Jurkat, Clone E6-1 (cell line): ENCODE data around the gene IGF1.

Experiments used
- DNase-seq: peaks from one replicate; pipeline ENCODE4 v3.0.0-alpha.2; 2011; ENCODE audit warnings: low read depth, low spot score
- H3K4me3 ChIP-seq: 2 replicates; pipeline ENCODE4 v1.5.1; 2011; ENCODE audit warnings: mild to moderate bottlenecking, low read length, control low read depth, moderate library complexity

The IGF1 gene

GRCh38 chr12:102501773-102502172 is 21.4 kb upstream of the IGF1 start:
- DNase-seq = no peak
- no peak overlapping the region for H3K4me3 ChIP-seq

DNA sequence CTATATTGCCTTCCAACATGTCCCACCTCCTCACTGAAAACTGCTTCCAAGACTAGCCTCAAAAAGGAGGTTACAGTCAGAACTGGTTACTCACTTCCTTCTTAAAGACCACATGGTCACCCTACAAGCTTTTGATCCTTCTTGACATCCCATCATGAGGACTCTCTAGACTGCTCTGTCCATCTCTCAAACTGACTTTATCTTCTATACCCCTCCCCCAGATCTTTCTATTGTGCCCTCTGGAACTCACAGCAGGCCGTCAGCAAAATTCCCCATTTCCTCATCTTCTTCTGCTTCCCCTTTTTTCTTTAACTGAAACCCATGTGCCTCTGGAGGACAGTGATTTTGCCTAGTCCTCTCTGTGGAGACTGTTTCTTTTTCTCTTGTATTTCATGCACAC is 18.1 kb upstream of the IGF1 start:
- no peak for DNase-seq
- H3K4me3 ChIP-seq = no peak overlapping the region

GRCh38 chr12:102497743-102498142 is 17.4 kb upstream of the IGF1 start:
- H3K4me3 ChIP-seq = no peak overlapping the region
- no peak for DNase-seq

- DNase-seq = no peak
- H3K4me3 ChIP-seq = no peak overlapping the region
Observed at GRCh38 chr12:102496591-102496990, 16.2 kb upstream of the IGF1 start.

- DNase-seq = no peak
Observed at GRCh38 chr12:102487226-102487625, 6.9 kb upstream of the IGF1 start.

GRCh38 chr12:102486153-102486552 is 5.8 kb upstream of the IGF1 start:
- H3K4me3 ChIP-seq = no peak overlapping the region
- no peak for DNase-seq

More at GRCh38 chr12:102487226-102487625, 6.9 kb upstream of the IGF1 start:
- H3K4me3 ChIP-seq = no peak overlapping the region

DNA sequence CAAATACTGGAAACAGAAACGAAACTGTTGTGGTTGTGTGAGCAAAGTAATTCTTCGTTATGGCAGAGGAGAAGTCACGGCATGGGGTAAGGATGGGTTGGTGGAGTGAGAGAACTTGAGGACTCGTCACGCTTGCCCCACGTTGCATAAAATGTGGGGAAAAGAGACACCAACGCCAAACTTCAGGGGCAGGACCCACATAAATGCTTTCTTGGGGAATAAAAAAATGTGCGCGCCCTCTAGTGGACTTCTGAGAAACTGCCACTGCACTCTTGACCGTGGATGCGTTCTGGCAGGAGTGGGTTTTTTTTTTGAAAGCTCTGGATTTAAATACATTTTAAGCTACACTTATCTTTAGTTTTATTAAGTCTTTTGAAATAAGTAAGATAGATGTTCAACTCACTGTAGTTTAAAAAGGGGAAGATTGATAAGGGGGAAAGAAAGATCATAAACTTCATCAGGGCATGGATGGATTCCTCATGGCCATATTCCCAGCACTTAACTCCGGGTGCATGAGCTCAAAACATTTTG is 4.1 kb upstream of the IGF1 start:
- DNase-seq = peak; percentile 39
- no peak overlapping the region for H3K4me3 ChIP-seq

GRCh38 chr12:102484017-102484416 is 3.7 kb upstream of the IGF1 start:
- DNase-seq = no peak
- no peak overlapping the region for H3K4me3 ChIP-seq

DNA sequence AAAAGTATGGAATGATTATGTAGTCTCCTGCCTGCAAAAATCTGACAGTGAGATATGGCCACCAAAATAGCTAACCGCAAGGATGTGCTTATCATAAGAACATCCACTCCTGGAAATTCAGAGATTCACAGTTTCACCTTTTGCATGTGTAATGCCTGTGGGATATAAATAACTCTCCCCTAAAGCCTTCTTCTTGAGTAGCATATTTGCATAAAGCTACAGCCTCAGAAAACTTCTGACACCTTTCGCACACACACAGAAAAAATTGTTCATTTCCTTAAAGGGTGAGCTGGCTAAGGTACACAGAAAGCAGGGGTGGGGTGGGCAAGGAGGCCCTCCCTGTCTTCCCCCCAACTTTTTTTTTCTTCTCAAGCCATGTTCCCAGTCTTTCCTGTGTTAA is 3.1 kb upstream of the IGF1 start:
- H3K4me3 ChIP-seq = no peak overlapping the region
- DNase-seq = no peak

- no peak for DNase-seq
- no peak overlapping the region for H3K4me3 ChIP-seq
Observed at GRCh38 chr12:102481705-102482425, 1.5 kb upstream of the IGF1 start.

GRCh38 chr12:102479939-102480338 is 424 bp downstream of the IGF1 start:
- no peak overlapping the region for H3K4me3 ChIP-seq
- DNase-seq = no peak

- no peak for DNase-seq
- no peak overlapping the region for H3K4me3 ChIP-seq
Observed at GRCh38 chr12:102479099-102479885, 1.1 kb downstream of the IGF1 start.

DNA sequence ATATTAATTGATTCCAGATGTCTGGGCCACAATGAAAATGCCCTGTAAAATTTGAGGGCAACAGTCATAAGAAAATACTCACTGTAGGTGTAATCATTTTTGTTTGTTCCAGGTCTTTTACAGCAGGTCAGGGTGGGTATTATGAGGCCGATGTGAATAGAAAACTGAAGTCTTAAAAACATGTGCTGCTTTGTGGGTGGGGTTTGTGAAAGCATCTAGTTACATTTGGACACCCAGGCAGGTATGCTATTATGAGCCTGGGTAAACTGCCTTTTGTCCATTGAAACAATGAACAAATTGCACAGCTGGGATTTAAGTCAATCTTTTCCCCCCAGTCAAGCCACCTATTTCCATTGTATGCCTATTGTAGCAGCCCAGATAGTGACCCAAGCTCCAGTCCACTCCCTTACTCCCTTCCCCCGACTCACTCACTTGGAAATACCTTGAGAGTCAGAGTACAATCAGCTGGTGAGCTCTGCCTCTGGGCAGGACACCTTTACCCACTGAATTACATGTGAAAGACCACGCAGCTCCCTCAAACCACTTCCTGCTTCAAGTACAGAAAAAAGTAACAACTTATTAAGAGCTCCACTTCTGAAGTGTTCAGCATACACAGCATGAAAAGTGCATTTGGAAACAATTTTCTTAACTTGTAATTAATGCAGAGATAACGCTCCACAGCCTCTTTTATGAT is 1.8 kb downstream of the IGF1 start:
- peak; percentile 86 for DNase-seq
- H3K4me3 ChIP-seq = no peak overlapping the region

- no peak overlapping the region for H3K4me3 ChIP-seq
- DNase-seq = no peak
Observed at GRCh38 chr12:102475355-102475754, 5.0 kb downstream of the IGF1 start.

- no peak overlapping the region for H3K4me3 ChIP-seq
- no peak for DNase-seq
Observed at GRCh38 chr12:102474438-102475064, 5.8 kb downstream of the IGF1 start.

GRCh38 chr12:102472496-102472895 is 7.9 kb downstream of the IGF1 start:
- H3K4me3 ChIP-seq = no peak overlapping the region
- DNase-seq = no peak

- H3K4me3 ChIP-seq = no peak overlapping the region
- no peak for DNase-seq
Observed at GRCh38 chr12:102471556-102471955, 8.8 kb downstream of the IGF1 start.

GRCh38 chr12:102470945-102471344 is 9.4 kb downstream of the IGF1 start:
- no peak overlapping the region for H3K4me3 ChIP-seq
- DNase-seq = no peak

DNA sequence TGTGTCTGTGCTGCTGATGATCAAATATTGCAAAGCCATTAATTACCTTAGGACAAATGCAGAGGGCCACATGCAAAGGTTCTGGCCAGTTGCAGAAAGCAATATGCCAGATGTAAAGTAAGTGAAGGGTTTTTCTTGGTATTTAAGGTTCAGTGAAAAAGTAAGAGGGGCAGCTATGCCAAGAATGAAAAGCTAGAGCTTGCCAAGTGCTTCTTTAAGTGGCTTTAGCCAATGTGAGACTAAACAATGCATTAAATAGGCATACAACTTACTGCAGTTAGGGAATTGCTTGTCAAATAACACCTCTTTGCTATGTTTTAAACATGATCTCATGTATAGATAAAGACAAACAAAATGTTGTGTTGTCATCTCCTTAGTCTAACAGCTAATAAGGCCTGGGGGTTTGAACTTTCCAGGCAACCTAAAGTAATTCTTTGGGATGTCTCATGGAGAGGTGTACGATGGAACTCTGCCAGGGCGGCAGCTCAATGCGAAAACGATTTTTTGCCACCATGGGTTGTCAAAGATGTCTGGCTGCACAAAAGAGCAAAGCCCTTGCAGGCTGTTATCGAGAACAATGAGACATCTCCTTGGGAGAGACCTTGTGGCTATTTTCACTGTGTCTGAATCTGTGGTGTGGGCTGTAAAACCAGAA is 12.0 kb downstream of the IGF1 start:
- H3K4me3 ChIP-seq = no peak overlapping the region
- no peak for DNase-seq
